Stomach smooth muscle (tissue), 2 donors: ENCODE measurements around the gene ATP1A4.

ENCODE experiments used
- H3K27ac ChIP-seq: one replicate; pipeline ENCODE4 v1.7.0; 2013; ENCODE audit warnings: mild to moderate bottlenecking, low read length, inconsistent platforms
- H3K27me3 ChIP-seq, 2 donors: one replicate each; pipeline ENCODE4 v1.7.0; 2013; ENCODE audit warnings: low read length in 2 of 2; ENCODE audit not compliant: insufficient read depth in 2 of 2, control insufficient read depth in 1 of 2
- H3K36me3 ChIP-seq, 2 donors: one replicate each; pipeline ENCODE4 v1.7.0; 2013; ENCODE audit warnings: low read length in 2 of 2; ENCODE audit not compliant: control insufficient read depth in 2 of 2, insufficient read depth in 2 of 2
- H3K4me1 ChIP-seq: one replicate; pipeline ENCODE4 v1.7.0; 2013; ENCODE audit warnings: low read length; ENCODE audit not compliant: control insufficient read depth, insufficient read depth
- H3K4me3 ChIP-seq, 2 donors: one replicate each; pipeline ENCODE4 v1.7.0; 2013; ENCODE audit warnings: low read length in 2 of 2
- H3K9ac ChIP-seq, 2 donors: one replicate each; pipeline ENCODE4 v1.7.0; 2013; ENCODE audit warnings: low read length in 2 of 2, mild to moderate bottlenecking in 1 of 2
- H3K9me3 ChIP-seq, 2 donors: one replicate each; pipeline ENCODE4 v1.7.0; 2013; ENCODE audit warnings: low read length in 2 of 2; ENCODE audit not compliant: control insufficient read depth in 2 of 2
- donor health status: healthy.
- donor health status: Pancreatic carcinoma.

The ATP1A4 gene

DNA sequence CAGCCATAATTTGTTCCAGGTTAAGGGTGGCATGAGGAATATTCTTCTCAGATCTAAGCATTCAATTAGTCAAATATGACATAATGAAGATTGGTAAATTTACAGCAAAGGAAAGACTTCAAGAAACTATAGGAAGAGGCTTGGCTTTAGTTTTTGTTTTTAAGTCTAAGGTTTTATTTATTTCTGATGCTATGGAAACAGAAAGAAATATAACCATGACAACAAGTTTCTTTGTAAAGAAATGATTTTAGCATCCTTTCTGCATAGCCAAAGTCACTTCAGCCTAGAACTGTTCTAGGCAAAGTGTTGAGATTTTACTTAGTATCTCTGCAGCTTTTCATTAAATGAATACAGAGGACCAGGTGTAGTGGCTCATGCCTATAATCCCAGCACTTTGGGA lies 81.5 kb downstream of the ATP1A4 start:
- Histone ChIP-seq H3K27me3 (no peaks in the 10 kb centered on the region), H3K9me3 (no peaks in the 10 kb centered on the region), H3K36me3 (peaks cover 46 to 47% of the 10 kb centered on the region in 2 donors), H3K9ac (no peak overlapping the region), H3K4me1 (no peaks in the 10 kb centered on the region), H3K27ac (no peak overlapping the region), H3K4me3 (no peak overlapping the region)
